HL-60 (cell line): ENCODE results near the gene EVX1.

Experiments
- DNase-seq, 2 experiments: peaks; one replicate each; pipeline ENCODE4 v3.0.0-alpha.2; 2010 to 2020; ENCODE audit warnings: low read depth in 1 of 2, low spot score in 1 of 2
- H3K27ac ChIP-seq: fragments of 250-450 bp; sonication (Bioruptor Pico); replicated peaks from 2 replicates; pipeline ENCODE4 v1.5.1; 2020; ENCODE audit warnings: mild to moderate bottlenecking, moderate library complexity
- H3K27me3 ChIP-seq: fragments of 250-450 bp; sonication (Bioruptor Pico); 2 replicates; pipeline ENCODE4 v1.5.1; 2021; ENCODE audit warnings: mild to moderate bottlenecking, moderate library complexity; ENCODE audit not compliant: insufficient read depth, poor library complexity, severe bottlenecking
- H3K4me3 ChIP-seq: replicated peaks from 2 replicates; pipeline ENCODE4 v1.5.1; 2011; ENCODE audit warnings: mild to moderate bottlenecking, control low read depth, low read length; ENCODE audit not compliant: insufficient read depth
- GABPA ChIP-seq: IDR thresholded peaks from 2 replicates; pipeline ENCODE4 v1.6.1; 2012; ENCODE audit warnings: low read depth
- POLR2AphosphoS5 ChIP-seq: IDR thresholded peaks from 2 replicates; pipeline ENCODE4 v1.6.1; 2012; ENCODE audit warnings: low read depth
- SPI1 ChIP-seq: IDR thresholded peaks from 2 replicates; pipeline ENCODE4 v1.6.1; 2012; ENCODE audit warnings: low read depth, mild to moderate bottlenecking, borderline replicate concordance
- TF ChIP-seq, protein P1 (sequence below): IDR thresholded peaks from 2 replicates; pipeline ENCODE4 v1.6.1; 2012; ENCODE audit warnings: low read depth; ENCODE audit not compliant: insufficient replicate concordance
- TF ChIP-seq, protein P2 (sequence below): IDR thresholded peaks from one replicate; pipeline ENCODE4 v1.5.1; 2011; ENCODE audit warnings: low read length, control low read depth, inconsistent platforms; ENCODE audit not compliant: insufficient read depth

The EVX1 gene

DNA sequence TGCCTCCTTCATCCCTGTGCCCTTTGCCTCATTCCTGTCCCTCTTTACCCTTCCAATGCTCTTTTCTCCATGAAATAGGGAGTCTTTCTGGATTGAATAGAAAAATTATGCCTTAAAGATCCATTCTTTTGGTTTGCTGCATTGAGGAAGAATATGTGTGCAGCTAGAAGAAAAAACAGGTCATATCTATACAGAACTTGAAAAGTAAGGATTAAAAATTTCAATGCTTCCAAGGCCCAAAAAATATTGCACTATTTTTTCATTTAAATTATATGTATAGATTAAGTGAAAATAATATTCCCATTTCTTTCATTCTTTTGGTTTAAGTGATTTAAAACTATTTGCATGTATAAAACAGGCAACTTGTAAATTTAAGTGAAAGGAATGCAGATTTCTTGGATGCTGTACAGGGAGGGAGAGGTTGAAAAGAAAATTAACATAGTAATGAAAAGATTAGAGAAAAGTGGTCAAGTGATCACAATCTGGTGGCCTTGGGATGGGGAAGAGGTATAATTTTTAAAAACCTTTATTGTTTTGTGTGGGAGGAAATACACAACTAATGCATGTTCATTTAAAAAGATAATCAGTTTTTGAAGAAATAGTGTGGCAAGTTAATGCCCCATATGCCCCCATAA is 18.5 kb upstream of the EVX1 start:
- H3K27me3 ChIP-seq, result peaks cover 78% of the 10 kb centered on the region
- no peak overlapping the region for H3K4me3 ChIP-seq
- TF ChIP-seq SPI1 (no peak), GABPA (no peak), POLR2AphosphoS5 (no peak)
- TF ChIP-seq, protein P1, sequence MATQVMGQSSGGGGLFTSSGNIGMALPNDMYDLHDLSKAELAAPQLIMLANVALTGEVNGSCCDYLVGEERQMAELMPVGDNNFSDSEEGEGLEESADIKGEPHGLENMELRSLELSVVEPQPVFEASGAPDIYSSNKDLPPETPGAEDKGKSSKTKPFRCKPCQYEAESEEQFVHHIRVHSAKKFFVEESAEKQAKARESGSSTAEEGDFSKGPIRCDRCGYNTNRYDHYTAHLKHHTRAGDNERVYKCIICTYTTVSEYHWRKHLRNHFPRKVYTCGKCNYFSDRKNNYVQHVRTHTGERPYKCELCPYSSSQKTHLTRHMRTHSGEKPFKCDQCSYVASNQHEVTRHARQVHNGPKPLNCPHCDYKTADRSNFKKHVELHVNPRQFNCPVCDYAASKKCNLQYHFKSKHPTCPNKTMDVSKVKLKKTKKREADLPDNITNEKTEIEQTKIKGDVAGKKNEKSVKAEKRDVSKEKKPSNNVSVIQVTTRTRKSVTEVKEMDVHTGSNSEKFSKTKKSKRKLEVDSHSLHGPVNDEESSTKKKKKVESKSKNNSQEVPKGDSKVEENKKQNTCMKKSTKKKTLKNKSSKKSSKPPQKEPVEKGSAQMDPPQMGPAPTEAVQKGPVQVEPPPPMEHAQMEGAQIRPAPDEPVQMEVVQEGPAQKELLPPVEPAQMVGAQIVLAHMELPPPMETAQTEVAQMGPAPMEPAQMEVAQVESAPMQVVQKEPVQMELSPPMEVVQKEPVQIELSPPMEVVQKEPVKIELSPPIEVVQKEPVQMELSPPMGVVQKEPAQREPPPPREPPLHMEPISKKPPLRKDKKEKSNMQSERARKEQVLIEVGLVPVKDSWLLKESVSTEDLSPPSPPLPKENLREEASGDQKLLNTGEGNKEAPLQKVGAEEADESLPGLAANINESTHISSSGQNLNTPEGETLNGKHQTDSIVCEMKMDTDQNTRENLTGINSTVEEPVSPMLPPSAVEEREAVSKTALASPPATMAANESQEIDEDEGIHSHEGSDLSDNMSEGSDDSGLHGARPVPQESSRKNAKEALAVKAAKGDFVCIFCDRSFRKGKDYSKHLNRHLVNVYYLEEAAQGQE, result no peak
- TF ChIP-seq, protein P2, sequence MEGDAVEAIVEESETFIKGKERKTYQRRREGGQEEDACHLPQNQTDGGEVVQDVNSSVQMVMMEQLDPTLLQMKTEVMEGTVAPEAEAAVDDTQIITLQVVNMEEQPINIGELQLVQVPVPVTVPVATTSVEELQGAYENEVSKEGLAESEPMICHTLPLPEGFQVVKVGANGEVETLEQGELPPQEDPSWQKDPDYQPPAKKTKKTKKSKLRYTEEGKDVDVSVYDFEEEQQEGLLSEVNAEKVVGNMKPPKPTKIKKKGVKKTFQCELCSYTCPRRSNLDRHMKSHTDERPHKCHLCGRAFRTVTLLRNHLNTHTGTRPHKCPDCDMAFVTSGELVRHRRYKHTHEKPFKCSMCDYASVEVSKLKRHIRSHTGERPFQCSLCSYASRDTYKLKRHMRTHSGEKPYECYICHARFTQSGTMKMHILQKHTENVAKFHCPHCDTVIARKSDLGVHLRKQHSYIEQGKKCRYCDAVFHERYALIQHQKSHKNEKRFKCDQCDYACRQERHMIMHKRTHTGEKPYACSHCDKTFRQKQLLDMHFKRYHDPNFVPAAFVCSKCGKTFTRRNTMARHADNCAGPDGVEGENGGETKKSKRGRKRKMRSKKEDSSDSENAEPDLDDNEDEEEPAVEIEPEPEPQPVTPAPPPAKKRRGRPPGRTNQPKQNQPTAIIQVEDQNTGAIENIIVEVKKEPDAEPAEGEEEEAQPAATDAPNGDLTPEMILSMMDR, result no peak

DNA sequence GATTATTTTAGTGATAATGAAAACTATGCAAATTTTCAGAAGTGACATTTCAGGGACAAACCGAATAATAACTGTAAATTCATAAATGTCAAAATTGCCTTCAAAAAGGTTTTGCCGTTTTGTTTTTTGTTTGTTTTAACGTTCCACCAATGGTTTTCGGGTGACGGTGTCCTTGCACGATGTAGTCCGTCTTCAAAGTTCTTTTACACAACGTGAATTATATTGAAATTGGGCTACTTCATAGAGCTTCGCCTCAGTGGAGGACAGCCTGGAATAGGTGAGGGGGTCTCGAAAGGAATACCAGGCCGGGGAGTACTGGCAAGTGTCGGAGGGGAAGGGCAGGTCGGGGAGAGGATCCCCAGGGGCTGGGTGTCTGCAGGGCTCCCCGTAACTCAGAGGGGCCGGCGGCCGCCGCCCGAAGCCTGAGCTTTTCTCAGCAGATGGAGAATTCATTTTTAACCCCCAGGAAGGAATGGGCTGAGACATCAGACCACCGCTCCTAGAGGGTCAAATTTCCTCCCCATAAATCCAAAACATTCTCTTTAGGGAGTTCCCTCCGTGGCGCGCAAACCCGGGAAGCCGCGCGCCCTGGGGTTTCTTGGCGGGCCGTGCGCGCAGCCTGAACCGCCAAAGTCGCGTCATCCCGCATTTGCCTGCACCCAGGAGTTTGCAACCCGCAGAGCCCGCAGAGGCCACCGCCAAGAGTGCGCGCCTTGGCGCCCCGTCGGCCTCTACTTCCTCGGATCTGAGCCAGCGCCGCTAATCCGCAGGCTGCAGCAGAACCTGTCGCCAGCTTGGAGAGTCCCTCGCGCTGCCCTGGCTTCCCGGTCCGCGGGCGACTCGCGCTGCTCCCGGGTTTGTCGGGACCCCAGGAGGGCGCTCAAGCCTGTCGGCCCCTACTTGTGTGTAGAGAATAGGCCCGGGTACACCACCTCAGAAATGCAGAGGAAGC is 17.3 kb upstream of the EVX1 start:
- TF ChIP-seq SPI1, result no peak
- TF ChIP-seq, protein P1, result no peak
- no peak for TF ChIP-seq GABPA
- TF ChIP-seq POLR2AphosphoS5, result no peak
- TF ChIP-seq, protein P2, result no peak
- Histone ChIP-seq H3K27me3 (peaks cover 68% of the 10 kb centered on the region), H3K4me3 (no peak overlapping the region), H3K27ac (no peak overlapping the region)
- no peak for DNase-seq

More for the DNA sequence above, 18.5 kb upstream of the EVX1 start:
- DNase-seq, result no peak
- H3K27ac ChIP-seq, result no peak overlapping the region

DNA sequence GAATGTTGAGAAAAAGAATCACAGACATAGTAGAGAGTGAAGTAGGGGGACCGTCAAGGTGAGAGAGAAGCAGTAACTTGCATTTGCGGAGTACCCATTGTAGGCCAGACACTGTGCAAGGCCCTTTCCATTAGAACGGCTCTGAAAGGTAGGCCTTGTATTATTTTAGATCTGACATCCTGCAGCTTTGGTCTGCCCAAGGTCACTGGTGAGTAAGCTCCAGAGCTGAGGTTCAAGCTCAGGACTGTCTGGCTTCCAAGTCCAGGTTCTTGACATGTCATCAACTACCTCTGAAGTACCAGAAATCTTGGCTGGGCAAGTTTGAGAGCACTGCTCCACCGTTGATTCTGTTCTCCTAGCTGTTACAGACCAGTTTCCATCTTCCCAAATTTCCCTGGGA is 13.2 kb upstream of the EVX1 start:
- Histone ChIP-seq H3K27me3 (peaks cover 32% of the 10 kb centered on the region), H3K4me3 (no peak overlapping the region), H3K27ac (no peak overlapping the region)
- DNase-seq, result no peak
- no peak for TF ChIP-seq GABPA
- no peak for TF ChIP-seq SPI1
